HUES6 (cell line): ENCODE measurements around the gene APOF.
"Not testable (repeated sequence)": the region's sequence is repeated elsewhere in the genome, so short reads cannot be mapped to it uniquely, and the experiment has no call there.

ENCODE experiments used
- H3K27ac ChIP-seq: 2 replicates; pipeline ENCODE4 v1.7.0; 2013; ENCODE audit warnings: low read depth, mild to moderate bottlenecking, low read length, inconsistent platforms
- H3K27me3 ChIP-seq: 2 replicates; pipeline ENCODE4 v1.6.1; 2013; ENCODE audit warnings: low read length; ENCODE audit not compliant: control insufficient read depth, insufficient read depth
- H3K36me3 ChIP-seq: 2 replicates; pipeline ENCODE4 v1.6.1; 2013; ENCODE audit warnings: low read length; ENCODE audit not compliant: control insufficient read depth, insufficient read depth
- H3K4me1 ChIP-seq: 2 replicates; pipeline ENCODE4 v1.6.1; 2013; ENCODE audit warnings: low read length; ENCODE audit not compliant: control insufficient read depth, insufficient read depth
- H3K4me3 ChIP-seq: 2 replicates; pipeline ENCODE4 v1.5.1; 2013; ENCODE audit warnings: low read depth, low read length
- H3K9ac ChIP-seq: one replicate; pipeline ENCODE4 v1.6.1; 2013; ENCODE audit warnings: mild to moderate bottlenecking, low read length
- H3K9me3 ChIP-seq: 2 replicates; pipeline ENCODE4 v1.6.1; 2013; ENCODE audit warnings: low read depth, low read length; ENCODE audit not compliant: control insufficient read depth, insufficient read depth

APOF gene

DNA sequence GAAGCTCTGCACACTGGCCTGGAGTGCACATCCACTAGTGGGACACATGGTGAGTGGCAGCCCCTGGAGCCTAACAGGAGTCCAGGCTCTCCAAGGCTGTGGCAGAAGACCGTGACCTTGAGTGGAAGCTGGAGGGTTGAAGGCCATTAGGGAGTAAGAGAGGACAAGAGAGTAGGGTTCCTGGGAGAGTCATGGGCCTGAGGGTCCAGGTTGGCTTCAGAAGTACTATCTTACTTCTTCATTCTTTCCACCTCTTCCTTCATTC, 23.6 kb downstream of the APOF start:
- Histone ChIP-seq H3K9me3 (no peaks in the 10 kb centered on the region), H3K36me3 (peaks cover 23% of the 10 kb centered on the region), H3K4me3 (peak overlapping the region; percentile 49), H3K27ac (peak overlapping the region; percentile 73), H3K27me3 (no peaks in the 10 kb centered on the region), H3K9ac (peak overlapping the region; percentile 79), H3K4me1 (peaks cover 31% of the 10 kb centered on the region)

- no peaks in the 10 kb centered on the region for H3K9me3 ChIP-seq
- peaks cover 17% of the 10 kb centered on the region for H3K36me3 ChIP-seq
- H3K27ac ChIP-seq: peak within 1 kb of the TSS; percentile 73
- no peaks in the 10 kb centered on the region for H3K27me3 ChIP-seq
- peak within 1 kb of the TSS; percentile 79 for H3K9ac ChIP-seq
- H3K4me1 ChIP-seq: peaks cover 31% of the 10 kb centered on the region
- H3K4me3 ChIP-seq: peak within 1 kb of the TSS; percentile 49
These were observed 24.1 kb downstream of the APOF start, which contains the start of gene IL23A for GRCh38 chr12:56338308-56339157. Gene IL23A (plus strand): TSS chr12:56338884. CDS start chr12:56339045, 161 bp downstream.

DNA sequence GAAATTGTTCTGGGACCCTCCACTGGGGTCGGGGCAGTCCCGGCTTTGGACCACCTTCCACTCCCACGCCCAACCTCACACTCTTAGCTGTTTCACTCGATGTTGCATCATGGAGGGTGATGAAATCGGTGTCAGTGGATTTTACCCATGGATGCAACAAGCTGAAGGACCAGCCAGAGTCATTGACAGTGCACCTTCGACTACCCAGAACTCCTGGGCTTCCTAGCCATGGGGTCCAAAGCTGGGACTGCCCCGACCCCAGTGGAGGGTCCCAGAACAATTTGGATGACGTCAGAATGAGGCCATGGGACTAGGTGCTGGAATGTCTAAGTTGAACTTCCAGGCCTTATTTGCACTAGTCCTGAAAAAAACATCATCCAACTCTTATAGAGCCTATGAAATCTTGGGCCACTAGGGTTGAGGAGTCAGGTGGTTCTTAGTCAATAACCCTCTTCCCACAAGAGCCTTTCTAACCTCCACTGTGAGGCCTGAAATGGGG, 24.9 kb downstream of the APOF start:
- peak overlapping the region; percentile 60; the same call in 1 of the 2 replicates for H3K27ac ChIP-seq

GRCh38 chr12:56336361-56337167, 26.1 kb downstream of the APOF start:
- Histone ChIP-seq H3K27ac (no peak overlapping the region), H3K4me3 (no peak overlapping the region), H3K9ac (no peak overlapping the region), H3K27me3 (no peaks in the 10 kb centered on the region), H3K4me1 (peaks cover 37% of the 10 kb centered on the region), H3K36me3 (0 out of 2 replicates have a peak, but pooled peaks cover 5% of the 10 kb centered on the region), H3K9me3 (no peaks in the 10 kb centered on the region)

More for the DNA sequence above, 24.9 kb downstream of the APOF start:
- Histone ChIP-seq H3K9ac (peak overlapping the region; percentile 45), H3K9me3 (no peaks in the 10 kb centered on the region), H3K36me3 (peaks cover 10% of the 10 kb centered on the region), H3K4me3 (peak overlapping the region; percentile 32), H3K27me3 (no peaks in the 10 kb centered on the region), H3K4me1 (peaks cover 35% of the 10 kb centered on the region)

DNA sequence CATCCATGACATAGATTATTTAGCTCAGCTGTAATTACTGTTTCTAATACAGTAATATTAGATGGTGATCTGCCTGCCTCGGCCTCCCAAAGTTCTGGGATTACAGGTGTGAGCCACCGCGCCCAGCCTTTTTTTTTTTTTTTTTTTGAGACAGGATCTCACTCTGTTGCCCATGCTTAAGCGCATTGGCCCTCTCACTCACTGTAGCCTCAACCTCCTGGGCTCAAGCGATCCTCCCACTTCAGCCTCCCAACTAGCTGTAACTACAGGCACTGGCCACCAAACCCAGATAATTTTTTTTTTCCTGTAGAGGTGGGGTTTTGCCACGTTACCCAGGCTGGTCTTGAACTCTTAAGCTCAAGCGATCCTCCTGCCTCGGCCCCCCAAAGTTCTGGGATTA, 27.1 kb downstream of the APOF start:
- H3K36me3 ChIP-seq, H3K27me3 ChIP-seq, H3K9me3 ChIP-seq, H3K4me3 ChIP-seq, H3K27ac ChIP-seq, H3K9ac ChIP-seq: not testable (repeated sequence)
- H3K4me1 ChIP-seq: peaks cover 37% of the 10 kb centered on the region

DNA sequence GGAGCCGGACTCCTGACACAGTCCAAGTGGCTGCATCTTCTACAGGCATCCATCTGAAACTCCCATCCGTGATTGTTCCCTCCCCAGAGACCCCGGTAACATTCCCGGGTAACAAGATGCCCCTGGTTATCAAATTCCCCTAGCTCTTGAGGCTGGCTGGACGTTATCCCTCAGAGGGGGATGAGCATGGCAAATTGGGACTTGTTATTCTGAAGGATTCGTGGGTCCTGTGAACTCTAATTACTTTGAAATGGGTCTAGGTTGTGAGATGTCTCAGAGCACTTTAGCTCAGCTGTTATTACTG, 28.2 kb downstream of the APOF start:
- Histone ChIP-seq H3K27me3 (no peaks in the 10 kb centered on the region), H3K9ac (peak overlapping the region; percentile 89), H3K27ac (peak overlapping the region; percentile 58; the same call in 1 of the 2 replicates), H3K4me3 (peak overlapping the region; percentile 73), H3K9me3 (no peaks in the 10 kb centered on the region), H3K36me3 (no peaks in the 10 kb centered on the region), H3K4me1 (peaks cover 36% of the 10 kb centered on the region)

DNA sequence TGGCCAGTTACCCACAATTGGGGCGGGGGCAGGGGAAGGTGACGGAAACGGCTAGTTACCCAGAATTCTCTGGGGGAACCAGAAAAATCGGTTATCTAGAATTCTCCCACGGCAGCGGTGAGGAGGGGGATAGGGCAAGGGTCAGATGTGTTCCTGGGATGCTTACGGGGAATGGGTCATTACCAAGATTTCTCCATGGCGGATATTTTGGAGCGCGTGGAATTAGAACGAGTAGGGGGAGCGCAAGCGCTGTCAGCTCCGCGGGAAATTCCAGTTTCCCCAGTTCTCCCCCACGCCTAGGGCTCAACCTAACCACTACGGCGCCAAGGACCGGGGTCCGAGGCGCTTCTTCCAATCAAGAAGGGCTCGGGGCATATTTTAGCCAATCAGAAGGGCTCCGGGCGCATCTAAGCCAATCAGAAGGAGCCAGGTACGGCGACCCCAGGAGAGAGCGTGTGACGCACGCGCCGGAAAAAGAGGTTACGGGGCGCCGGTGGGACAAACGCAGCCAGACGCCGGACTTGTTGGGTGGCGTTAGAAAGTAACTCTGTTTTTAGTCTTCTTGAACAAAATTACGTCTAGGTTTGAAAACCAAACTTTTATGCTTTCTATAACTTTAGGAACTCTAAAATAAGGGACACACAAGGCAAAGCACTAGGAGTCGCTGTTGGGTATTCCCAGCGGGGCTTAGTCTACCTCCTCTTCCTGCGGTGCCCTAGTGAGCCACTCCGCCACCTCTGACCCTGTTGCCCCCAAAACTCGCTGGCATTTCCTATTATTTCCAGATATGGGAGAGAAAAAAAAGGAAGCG, 28.8 kb downstream of the APOF start, which contains the start of gene PAN2:
Gene PAN2, minus strand, starts transcription at position 322 of the 811 bp plus-strand sequence. CDS start 906 bp downstream, outside the sequence.
- Histone ChIP-seq H3K9ac (peak within 1 kb of the TSS; percentile 89), H3K27me3 (no peaks in the 10 kb centered on the region), H3K4me1 (peaks cover 30% of the 10 kb centered on the region), H3K27ac (peak within 1 kb of the TSS; percentile 58), H3K36me3 (no peaks in the 10 kb centered on the region), H3K9me3 (no peaks in the 10 kb centered on the region), H3K4me3 (peak within 1 kb of the TSS; percentile 73)

DNA sequence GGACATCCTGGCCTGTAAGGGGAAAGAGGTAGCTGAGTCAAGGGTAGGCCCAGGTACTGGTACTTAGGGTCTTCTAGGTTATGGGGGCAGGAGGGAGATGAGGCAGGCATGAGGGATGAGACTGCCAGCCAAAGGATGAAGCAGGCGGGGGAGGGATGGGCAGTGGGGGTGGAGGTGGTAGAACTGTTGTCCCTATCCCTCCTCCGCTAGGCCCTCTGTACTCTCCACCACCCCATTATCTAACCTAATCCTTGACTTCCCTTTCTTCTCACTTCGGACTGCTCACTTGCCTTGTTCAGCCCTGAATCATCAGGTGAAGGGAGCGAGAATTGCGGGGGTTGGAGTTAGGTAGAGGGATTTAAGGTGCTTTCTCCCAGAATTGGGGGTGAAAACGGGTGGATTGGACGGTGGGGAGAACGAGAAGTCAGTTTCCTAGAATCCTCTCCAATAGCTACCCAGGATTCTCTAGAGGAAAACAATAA, 29.4 kb downstream of the APOF start:
- H3K4me3 ChIP-seq: peak overlapping the region; percentile 73
- peaks cover 25% of the 10 kb centered on the region for H3K4me1 ChIP-seq
- H3K36me3 ChIP-seq: 0 out of 2 replicates have a peak, but pooled peaks cover 4% of the 10 kb centered on the region
- H3K9ac ChIP-seq: peak overlapping the region; percentile 89
- peak overlapping the region; percentile 58 for H3K27ac ChIP-seq
- H3K9me3 ChIP-seq: no peaks in the 10 kb centered on the region
- no peaks in the 10 kb centered on the region for H3K27me3 ChIP-seq

DNA sequence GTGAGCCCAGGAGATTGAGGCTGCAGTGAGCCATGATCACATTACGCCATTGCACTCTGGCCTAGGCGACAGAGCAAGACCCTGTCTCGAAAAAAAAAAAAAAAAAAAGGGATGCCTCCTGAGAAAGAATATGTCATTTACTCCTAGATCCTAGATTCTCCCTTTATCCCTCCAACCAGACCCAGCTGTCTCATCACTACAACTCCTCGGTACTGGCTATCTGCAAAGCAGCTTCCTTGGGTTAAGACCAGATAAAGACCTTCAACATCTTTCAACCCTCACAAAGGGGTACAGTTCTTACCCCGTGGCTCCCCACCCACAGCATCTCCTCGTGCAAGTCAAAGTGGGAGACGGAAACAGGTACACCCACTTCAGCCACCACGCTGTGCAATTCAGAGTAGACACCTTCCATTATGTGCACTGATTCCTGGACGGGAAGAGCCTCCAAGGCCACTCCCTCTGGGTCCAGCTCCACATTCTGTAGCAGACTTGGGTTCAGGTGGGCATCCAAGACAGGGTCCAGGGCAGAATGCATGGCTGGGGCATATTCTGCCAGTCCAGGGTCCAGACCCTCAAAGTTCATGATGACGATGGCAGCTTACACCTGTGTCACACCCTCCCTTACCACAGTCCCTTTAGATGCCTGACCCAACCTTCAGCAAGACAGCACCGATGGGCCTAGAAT, 30.0 kb downstream of the APOF start:
- Histone ChIP-seq H3K9ac (peak overlapping the region; percentile 89), H3K27me3 (no peaks in the 10 kb centered on the region), H3K9me3 (no peaks in the 10 kb centered on the region), H3K4me3 (peak overlapping the region; percentile 73), H3K27ac (peak overlapping the region; percentile 58; the same call in 1 of the 2 replicates), H3K4me1 (peaks cover 19% of the 10 kb centered on the region), H3K36me3 (peaks cover 10% of the 10 kb centered on the region)

DNA sequence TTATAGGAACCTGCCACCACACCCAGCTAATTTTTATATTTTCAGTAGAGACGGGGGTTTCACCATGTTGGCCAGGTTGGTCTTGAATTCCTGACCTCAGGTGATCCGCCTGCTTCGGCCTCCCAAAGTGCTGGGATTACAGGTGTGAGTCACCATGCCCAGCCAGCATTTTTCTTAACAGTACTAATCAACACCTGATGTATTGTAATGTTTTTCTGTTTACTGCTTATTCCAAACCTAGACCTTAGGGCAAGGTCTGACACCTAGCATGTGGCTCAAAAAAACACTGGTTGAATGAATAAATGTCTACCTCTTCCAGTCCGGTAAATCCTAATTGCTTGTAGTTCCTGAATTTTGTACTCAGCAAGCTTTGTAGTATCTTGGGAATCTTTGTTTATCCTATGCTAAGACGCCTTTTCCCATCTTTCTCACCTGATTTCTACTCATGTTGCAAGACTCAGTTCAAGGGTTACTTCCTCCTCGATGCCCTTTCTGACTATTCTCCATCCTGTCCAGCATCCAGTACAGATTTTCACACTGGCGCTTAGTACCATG, 31.6 kb downstream of the APOF start:
- no peaks in the 10 kb centered on the region for H3K27me3 ChIP-seq
- no peak overlapping the region for H3K4me3 ChIP-seq
- H3K27ac ChIP-seq: no peak overlapping the region
- H3K9me3 ChIP-seq: no peaks in the 10 kb centered on the region
- H3K4me1 ChIP-seq: peaks cover 11% of the 10 kb centered on the region
- peaks cover 26% of the 10 kb centered on the region for H3K36me3 ChIP-seq
- H3K9ac ChIP-seq: no peak overlapping the region
